HG03103 (cell line): ENCODE measurements around the gene BDH1.

Source experiments
- ATAC-seq: cut with Tn5 transposase; IDR thresholded peaks from one replicate; pipeline ENCODE4 v1.9.1; 2021; ENCODE audit warnings: low read depth; ENCODE audit not compliant: unreplicated experiment

The BDH1 gene

GRCh38 chr3:197466586-197467399 is 89.0 kb downstream of the BDH1 start:
- no peak for ATAC-seq

- ATAC-seq, result no peak
Measured at GRCh38 chr3:197465996-197466549, 89.7 kb downstream of the BDH1 start.

- no peak for ATAC-seq
Measured at GRCh38 chr3:197465197-197465995, 90.4 kb downstream of the BDH1 start.

- ATAC-seq, result no peak
Measured at GRCh38 chr3:197464794-197465193, 91.0 kb downstream of the BDH1 start.

GRCh38 chr3:197463279-197463678 is 92.5 kb downstream of the BDH1 start:
- no peak for ATAC-seq

- ATAC-seq, result no peak
Measured at GRCh38 chr3:197462808-197463207, 93.0 kb downstream of the BDH1 start.

GRCh38 chr3:197460639-197461038 is 95.1 kb downstream of the BDH1 start:
- no peak for ATAC-seq

GRCh38 chr3:197460002-197460401 is 95.8 kb downstream of the BDH1 start:
- ATAC-seq, result no peak
